CD4-positive, alpha-beta T cell treated with Interleukin-15 for 4 hours (primary cell): ENCODE results near the gene IQSEC3.

ENCODE experiments used
- DNase-seq: peaks from one replicate; pipeline ENCODE4 v3.0.0-alpha.2; 2020; ENCODE audit warnings: low spot score

Gene IQSEC3

DNA sequence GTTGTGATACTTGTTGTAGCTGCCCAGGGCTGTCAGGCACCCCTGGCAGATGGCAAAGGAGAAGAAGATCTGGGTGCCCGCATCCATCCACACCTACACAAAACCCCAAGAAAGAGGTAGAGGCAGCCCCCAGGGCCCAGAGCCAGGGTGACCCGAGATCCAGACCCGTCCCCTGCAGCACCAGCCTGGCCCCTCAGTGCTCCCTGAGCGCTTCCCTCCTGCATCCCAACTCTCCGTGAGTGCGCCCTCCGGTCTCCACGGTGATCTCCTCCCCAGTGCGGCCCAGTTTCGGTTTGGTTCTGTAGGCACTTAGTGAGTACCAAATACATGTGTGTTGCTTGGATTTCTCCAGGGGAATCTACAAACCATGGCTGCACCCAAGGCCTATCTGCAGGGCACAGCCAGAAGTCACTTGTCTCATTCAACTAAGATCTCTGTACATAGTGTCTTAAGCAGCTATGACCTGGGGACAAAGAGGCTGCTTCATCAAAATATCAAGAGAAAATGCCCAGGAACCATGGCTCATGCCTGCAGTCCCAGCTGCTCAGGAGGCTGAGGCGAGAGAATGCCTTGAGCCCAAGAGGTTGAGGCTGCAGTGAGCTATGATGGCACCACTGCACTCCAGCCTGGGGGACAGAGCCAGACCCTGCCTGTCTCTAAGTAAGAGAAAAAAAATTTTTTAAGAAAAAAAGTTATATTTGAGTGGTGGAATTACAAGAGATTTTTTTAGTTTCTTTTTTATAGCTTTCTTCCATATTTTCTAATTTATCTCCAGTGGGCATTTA is 131.5 kb downstream of the IQSEC3 start:
- no peak for DNase-seq

DNA sequence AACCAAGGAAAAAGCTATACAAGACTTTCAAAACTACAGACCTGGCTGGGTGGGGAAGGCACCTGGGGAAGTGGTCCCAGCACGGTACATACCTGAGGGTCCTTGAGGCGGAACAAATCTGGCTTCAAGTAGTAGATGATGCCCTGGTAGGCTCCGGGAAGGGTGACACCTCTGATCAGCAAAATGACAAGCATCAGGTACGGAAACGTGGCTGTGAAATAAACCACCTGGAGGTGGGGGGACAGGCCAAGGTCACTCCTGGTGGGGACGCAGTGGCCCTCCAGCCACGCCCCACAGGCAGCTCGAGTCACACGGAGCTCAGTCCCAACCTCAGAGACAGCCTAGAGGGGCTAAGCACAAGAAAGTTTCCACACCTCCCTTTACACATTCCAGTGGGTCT is 132.1 kb downstream of the IQSEC3 start:
- DNase-seq, result no peak

- no peak for DNase-seq
Measured at GRCh38 chr12:201361-201760, 134.8 kb downstream of the IQSEC3 start.

DNA sequence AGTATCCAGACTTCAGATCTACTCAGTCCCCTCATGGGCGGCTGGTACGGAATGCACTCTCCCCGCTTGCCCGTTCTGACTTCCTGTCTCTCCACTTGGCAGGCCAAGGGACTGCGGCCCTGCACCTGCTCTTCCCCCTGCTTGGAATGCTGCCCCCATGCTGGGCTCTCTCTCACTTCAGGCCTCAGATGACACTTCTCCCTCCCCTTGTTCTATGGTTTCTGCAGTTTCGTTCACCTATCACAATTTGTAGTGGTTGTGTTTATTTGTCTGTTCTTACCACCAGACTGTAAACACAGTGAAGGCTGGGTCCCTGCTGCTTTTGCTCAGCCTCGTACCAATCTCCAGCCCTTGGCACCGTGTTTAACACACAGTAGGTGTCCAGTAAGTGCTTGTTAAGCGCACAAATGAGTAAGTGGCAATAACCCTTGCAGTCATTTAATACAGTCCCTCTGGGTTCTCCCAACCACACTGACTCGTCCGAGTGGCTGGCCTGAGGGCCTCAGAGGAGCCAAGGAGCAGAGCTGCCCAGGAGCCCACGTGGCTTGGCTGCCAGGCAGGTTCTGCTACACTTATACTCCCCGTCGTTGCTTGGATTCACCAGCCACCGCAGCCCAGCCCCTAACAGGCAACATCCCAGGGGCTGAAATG is 135.6 kb downstream of the IQSEC3 start:
- DNase-seq, result no peak

DNA sequence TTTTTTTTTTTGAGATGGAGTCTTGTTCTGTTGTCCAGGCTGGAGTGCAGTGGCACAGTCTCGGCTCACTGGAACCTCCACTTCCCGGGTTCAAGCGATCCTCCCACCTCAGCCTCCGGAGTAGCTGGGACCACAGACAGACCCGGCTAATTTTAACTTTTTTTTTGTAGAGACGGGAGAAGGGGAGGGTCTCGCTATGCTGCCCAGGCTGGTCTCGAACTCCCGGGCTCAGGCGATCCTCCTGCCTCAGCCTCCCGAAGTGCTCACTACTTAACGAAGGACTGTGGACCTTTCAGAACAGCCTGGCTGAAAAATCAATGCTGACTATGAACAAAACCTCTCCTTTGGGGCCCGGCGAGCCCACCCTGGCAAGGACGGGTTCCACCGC is 136.5 kb downstream of the IQSEC3 start:
- DNase-seq, result no peak

- DNase-seq, result no peak
Measured at GRCh38 chr12:203462-204260, 137.1 kb downstream of the IQSEC3 start.

DNA sequence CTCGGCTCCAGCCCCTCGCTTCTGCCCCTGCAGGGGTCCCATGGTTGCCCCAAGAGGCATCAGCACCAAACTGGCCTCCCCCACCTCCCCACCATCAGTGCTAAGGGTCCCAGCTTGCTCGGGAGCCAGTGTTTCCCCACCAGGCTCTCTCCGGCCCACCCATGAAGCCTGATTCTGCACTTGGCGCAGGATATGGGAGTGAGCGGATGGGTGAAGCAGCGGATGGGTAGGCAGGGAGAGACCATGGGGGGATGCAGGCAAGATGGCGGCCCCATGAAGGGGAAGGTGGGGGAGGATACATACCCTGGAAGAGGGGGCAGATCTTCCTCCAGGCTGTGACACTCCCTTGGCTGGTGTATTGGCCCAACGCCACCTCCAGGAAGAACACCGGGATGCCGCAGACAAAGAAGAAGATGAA is 137.7 kb downstream of the IQSEC3 start:
- no peak for DNase-seq

DNA sequence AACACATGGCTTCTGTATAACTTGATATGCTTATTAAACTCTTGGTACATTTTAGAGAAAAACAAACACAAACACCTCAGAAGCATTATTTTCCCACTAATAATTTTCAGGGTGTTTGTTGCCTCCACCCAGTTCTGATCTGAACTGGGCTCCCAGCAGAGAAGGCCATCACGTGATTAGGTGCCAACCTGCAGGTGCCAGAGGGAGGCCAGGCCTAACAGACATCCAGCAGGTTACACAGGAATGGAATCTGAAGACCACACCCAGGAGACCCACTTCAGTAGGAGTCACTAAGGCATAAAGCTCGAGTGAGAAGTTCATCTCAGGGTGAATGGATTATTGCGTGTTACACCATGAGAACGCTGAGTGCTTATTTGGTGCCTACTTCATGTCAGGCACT is 138.5 kb downstream of the IQSEC3 start:
- no peak for DNase-seq

- no peak for DNase-seq
Measured at GRCh38 chr12:206746-207440, 140.3 kb downstream of the IQSEC3 start.

GRCh38 chr12:207804-208203 is 141.2 kb downstream of the IQSEC3 start:
- no peak for DNase-seq

GRCh38 chr12:208813-209212 is 142.2 kb downstream of the IQSEC3 start:
- no peak for DNase-seq

DNA sequence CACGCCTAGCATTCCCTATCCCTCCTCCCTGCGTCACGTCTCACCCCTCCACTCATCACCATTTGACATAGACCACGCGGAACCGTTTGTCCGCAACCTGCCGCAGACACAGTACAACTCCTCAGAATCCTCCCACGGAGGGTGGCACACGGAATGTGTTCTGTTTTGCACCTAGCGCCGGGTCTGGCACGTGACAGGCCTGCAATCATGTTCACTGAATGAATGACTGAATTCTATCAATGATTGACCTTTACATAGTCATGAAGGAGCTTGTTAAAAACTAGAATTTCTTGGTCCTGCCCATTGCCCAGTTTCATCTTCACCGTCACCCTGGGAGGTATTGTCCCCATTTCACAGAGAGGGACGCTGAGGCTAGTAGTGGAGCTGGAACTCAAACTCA is 142.7 kb downstream of the IQSEC3 start:
- no peak for DNase-seq

DNA sequence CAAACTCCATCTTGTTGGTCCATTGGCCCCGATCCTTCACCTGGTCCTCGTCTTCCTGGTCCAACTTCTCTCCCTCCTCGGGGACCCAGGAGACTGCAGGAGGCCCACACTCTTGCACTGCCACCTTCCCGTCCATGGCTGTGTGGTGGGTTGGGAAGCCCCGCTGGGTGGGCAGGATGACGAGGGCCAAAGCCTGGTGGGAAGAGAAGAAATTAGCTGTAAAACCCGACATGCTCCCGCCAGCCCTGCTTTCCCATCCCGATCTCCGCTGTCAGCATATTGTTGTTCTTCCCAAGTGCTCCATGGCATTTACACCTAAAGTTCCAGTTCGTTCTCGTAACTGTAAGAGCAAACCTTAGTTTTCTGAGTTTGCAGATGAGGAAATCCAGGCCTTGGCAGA is 143.3 kb downstream of the IQSEC3 start:
- DNase-seq, result no peak

- no peak for DNase-seq
Measured at GRCh38 chr12:210277-211141, 143.9 kb downstream of the IQSEC3 start.

GRCh38 chr12:211142-211465 is 144.5 kb downstream of the IQSEC3 start:
- no peak for DNase-seq

DNA sequence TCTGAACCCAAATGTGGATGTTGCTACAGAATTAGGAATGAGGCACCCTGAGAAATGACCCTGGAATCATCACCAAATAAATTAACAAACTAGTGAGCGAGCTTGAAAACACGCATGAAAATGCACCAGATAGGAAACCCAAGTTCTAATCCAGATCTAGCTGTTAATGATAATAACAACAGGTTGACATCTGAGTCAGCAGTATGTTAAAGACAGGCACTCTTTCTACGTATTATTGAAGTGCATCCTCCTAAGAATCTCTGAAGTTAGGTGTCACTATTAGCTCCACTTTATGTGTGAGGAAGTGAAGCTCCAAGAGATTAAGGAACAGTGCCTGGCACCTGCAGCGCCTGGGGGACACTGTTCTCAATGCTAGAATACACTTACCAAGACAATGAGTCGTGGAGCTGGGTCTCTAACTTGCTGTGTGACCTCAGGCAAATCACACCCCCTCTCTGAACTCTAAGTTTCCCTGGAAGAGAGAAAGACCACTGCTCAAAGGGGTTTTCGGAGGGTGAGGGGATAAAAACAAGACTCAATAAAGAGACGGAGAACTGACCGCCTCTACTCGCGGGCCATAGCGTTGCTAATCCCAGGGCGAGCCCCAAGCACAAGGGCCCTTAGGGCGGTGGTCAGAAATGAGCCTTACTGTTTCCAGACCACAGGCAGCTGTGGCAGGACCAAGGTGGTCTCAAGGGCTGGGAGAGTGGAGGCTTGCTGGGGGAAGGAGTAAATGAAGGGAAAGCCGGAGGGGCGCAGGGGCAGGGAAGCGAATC is 145.3 kb downstream of the IQSEC3 start:
- DNase-seq, result no peak

- DNase-seq, result no peak
Measured at GRCh38 chr12:212415-212714, 145.8 kb downstream of the IQSEC3 start.

DNA sequence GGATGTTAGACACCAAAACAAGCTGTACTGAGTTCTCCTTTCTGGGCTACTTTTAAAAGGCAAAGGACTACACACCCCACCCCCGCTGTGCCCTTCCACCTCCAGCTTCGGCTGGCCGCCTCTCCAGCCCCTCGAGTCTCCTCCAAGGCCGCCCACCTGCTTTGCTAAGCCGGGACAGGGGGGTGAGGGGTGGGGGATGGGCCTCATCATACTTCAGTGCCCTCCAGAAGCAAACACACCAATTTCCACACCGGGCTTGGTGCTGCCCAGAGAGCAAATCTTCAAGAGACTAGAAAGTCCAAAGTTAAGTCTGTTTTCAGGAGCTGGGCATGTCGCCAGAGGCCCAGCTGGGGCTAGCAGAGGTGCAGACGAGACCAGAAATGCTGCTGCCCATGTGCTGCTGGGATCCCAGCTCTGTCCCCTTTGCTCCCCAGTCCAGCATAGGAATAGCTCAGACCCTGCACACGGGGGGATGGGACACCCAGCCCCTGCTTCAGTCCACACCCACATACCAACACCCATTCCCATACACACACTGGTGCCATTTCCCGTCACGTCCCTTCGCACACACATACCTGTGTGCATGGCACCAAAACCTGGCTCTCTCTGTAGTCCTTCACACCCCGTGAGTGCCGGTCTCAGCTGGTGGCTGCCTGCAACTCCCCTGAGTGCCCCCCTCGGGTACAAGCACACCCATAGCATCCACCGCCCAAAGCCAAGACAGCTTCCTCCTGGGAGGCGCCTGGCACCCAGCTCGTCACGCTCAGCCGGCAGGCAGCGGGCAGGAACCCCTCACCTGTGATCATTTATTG is 146.4 kb downstream of the IQSEC3 start:
- DNase-seq, result no peak

GRCh38 chr12:213527-213932 is 147.0 kb downstream of the IQSEC3 start:
- no peak for DNase-seq
